GM21825 (cell line): ENCODE measurements around the gene TBXAS1.
A peak's percentile ranks its signal among the peaks of the same experiment; 100 is the strongest.

Source experiments
- ATAC-seq: cut with Tn5 transposase; IDR thresholded peaks from one replicate; pipeline ENCODE4 v1.9.1; 2021; ENCODE audit warnings: mild to moderate bottlenecking, moderate library complexity; ENCODE audit not compliant: unreplicated experiment

Gene TBXAS1

GRCh38 chr7:139854124-139854511 is 25.1 kb downstream of the TBXAS1 start:
- ATAC-seq = no peak

- no peak for ATAC-seq
These were observed 25.9 kb downstream of the TBXAS1 start for GRCh38 chr7:139854803-139855497.

- ATAC-seq = peak; percentile 80
These were observed 26.6 kb downstream of the TBXAS1 start for GRCh38 chr7:139855498-139856270.

DNA sequence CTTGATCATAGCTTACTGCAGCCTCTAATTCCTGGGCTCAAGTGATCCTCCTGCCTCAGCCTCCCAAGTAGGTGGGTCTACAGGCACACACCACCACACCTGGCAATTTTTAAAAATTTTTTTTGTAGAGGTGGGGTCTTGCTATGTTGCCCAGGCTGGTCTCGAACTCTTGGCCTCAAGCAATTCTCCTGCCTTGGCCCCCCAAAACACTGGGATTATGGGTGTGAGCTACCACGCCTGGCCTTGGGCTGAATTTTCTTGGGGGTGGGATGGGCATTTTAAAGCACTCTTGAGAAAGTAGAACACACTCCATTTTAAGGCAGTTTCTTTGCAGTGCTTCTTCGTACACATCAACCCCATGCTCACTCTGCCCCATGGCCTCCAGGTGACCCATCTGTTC is 28.7 kb downstream of the TBXAS1 start:
- ATAC-seq = no peak

- no peak for ATAC-seq
These were observed 31.2 kb downstream of the TBXAS1 start for GRCh38 chr7:139860090-139860775.

DNA sequence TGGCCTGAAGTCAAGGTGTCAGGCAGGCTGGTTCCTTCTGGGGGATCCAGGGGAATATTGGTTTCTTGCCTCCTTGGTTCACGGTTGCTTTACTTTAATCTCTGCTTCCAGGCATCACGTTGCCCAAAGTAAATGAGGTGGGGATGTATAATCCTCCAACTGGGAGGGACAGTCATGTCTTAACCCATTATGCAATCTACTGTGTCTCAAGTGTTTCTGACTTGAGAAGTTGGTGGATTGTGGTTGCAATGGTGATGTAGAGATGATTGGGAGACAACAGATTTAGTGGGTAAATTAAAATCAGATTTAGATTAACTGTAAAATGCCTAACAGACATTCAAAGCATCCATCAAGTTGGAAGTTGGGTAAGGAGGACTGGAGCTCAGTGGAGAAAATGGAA is 32.7 kb downstream of the TBXAS1 start:
- ATAC-seq = no peak

DNA sequence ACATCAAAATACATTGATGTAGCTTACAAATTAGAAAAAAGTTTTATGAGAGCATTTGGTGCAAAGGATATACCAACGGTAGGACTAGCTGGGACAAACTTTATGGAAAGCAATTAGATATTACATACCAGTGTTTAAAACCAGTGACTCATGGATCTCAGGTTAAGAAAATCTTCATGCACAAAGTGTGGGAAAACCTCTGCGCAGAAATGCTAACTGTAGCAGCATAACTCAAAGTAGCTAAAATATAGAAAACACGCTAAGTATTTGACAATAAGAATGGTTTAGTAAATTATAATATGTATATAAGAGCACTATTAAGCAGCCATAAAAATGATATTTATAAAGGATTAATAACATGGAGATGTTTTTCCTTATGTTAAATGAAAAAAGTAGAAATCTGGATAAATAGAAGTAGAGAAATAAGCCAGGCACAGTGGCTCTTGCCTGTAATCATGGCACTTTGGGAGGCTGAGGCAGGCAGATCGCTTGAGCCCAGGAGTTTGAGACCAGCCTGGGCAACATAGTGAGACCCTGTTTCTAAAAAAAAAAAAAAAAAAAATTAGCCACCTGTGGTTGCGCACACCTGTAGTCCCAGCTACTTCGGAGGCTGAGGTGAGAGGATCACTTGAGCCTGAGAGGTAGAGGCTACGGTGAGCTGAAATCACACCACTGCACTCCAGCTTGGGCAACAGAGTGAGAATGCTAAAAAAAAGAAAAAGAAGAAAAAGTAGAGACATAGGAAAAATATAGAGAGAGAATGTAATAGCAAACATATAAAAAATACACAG is 37.2 kb downstream of the TBXAS1 start:
- no peak for ATAC-seq

- ATAC-seq = no peak
These were observed 38.8 kb downstream of the TBXAS1 start for GRCh38 chr7:139867847-139868246.

DNA sequence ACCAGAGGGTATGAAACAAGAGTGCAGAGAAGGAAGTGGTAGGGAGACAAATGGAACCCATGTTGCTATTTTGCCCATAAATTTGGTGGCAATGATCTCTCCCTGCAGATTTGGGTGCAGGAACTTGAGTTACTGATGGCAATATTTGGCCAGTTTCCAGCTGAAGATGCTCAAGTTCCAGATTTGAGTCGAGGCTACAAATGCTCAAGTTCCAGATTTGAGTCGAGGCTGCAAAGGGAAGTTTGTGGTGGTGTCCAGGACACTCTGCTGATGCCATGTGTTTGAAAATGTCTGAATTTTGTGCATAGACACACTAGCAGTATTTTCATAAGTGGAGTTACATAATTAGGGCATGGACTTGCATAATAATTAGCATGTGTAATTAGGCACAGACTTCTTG is 40.8 kb downstream of the TBXAS1 start:
- ATAC-seq = no peak

DNA sequence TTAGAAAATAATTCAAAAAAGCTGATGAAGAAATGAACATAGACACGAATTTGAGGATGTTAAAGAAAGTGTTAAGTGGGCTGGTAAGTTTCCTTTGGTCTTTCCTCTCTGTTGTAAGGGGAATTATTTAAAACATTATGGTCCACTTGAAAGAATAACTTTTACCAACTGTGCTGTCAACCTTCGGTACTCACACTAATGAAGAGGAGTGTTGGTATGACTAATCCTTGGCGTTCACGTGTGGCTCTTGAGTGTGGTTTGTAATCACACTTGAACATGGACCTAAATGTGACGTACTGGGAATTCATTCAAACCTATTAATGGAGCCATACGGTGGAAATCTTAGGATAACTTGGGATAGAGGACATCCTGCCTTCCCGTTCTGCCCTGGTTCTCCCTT is 41.3 kb downstream of the TBXAS1 start:
- no peak for ATAC-seq

DNA sequence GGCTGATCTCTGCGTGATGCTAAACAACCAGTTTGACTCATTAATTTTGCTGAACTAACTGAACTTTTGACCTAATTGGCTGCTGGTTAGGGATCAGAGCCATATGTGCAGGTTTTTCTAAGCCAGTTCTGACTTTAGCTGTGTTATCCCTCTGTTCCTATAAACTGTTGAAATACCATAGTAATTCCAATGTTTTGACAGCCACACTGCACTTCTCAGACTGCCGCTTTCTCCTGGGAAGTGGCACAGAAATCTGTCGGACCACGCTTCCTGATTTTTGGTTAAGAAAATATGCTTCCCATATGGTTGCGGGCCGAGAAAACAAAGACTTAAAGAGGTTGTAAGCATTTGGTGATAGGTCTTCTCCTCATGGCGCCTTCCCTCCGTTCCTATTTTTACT is 42.3 kb downstream of the TBXAS1 start:
- no peak for ATAC-seq

- no peak for ATAC-seq
These were observed 42.8 kb downstream of the TBXAS1 start for GRCh38 chr7:139871820-139872219.

GRCh38 chr7:139873593-139874301 is 44.7 kb downstream of the TBXAS1 start:
- ATAC-seq = no peak

DNA sequence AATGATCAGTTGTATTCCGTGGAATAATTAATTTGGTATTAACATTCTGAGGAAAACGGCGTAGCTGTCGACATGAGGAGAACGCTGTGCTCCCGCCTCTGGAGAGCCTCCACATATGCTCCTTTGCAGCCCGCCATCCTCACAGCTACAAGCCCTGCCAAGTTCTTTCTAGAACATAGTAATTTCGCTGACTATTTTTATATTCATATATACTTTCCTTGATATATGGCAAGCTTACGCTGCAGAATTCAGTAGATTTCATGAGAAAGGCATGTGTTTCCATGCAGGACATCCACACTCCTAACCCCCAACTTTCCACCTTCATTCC is 45.2 kb downstream of the TBXAS1 start:
- no peak for ATAC-seq

- peak; percentile 88 for ATAC-seq
These were observed 46.8 kb downstream of the TBXAS1 start for GRCh38 chr7:139875821-139876241.

DNA sequence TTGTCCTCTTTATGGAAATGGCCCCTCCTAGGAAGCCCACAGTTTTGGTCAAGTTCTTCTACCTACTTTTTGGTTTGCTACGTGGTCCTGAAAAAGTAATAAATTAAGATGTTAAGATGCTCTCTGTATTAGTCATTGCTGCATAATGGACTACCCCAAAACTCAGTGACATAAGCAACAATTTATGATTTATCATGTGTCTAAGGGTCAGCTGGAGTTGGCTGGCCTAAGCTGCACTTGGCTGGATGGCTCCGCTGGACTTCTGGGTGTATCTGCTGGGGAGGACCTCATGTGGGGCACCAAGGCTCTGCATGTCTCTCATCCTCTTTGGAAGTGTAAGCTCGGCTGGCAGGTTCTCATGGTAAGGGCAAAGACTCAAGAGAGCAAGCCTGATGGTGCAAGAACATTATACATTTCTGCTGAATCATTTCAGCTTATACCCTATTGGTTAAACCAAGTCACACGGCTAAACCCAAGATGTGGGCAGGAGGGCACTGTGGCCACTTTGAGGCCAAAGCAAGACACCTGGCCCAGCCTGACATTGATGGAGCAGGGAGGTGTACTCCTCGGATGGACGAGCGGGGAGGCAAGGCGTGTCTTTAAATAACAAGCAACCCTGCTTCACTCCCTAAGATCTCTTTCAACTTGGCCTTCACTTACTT is 47.7 kb downstream of the TBXAS1 start:
- no peak for ATAC-seq

DNA sequence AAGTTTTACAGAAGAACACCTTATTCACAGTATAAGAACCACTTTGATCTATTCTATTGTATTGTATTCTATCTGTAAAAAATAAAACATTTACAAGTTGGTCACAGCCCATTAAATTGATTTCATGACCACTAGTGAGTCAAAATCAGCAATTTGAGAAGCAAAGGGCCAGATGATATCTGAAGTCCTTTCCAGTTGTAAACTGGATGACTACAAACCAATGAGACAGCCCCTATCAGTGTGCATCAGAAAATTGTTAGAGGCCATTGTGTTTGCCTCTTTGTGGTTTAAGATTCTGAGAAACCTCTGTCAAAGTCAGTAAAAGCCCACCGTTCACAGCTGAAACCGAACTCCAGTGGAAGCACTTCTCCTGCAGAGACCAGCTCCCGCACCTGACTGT is 54.8 kb downstream of the TBXAS1 start:
- ATAC-seq = no peak

DNA sequence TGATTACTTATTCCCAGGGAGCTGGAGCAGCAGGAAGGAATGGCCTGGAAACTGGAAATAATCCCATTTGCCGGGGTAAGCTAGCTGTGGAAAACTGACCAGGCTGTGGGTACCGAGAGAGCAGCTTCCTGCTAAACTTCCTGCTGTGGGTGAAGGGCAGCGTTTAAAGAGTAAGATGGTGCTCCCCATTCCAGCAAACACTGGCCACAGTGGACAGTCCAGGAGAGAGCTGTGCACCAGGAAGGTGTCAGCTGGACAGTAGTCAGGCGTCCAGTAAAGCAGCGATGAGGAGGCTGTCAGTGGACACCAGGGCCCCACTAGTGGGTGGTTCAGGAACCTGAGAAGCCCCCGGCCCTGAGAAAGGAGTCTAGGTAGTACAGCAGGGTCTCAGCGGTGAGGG is 55.4 kb downstream of the TBXAS1 start:
- no peak for ATAC-seq

DNA sequence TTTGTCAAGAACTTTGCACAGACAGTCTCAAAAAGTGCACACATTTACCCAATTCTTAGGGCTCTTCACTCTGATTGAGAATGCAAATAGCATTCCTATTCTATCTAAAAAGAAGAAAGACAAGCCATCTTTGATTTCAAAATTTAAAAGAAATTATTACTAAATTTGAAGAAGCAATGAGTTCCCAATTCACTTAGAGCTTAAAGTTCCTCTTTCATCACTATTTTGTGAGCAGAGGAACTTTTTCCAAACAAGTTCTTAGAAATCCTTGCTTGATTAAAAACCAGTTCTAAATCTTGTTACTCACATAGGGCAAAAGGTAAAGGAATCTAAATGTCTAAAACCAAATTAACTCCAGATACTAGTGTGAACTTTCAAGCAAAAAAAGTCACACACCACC is 56.4 kb downstream of the TBXAS1 start:
- no peak for ATAC-seq

DNA sequence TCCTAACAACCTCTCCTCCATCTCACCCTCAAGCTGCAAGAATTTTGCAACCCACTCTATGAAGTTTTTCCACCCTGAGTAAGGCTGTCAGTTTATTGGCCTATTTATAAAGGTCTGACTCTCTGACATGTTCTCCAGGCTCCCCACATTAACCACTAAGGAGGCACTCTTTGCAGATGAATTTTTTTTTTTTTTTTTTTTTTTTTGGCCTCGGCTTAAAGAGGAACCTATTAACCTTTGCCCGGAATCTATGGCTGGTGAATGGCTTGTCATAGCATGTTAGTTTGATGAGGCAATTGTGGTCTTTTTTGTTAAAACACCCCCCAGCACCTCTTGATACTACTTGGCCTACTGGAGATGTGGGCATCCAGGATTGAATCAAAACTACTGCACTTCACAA is 57.1 kb downstream of the TBXAS1 start:
- ATAC-seq = no peak
